AG04449 (cell line): Measurements from ENCODE around the gene GAB1.

Experiments used
- CTCF ChIA-PET: fragments of 350-600 bp; formaldehyde crosslinking; extraction: SDS; loops from one replicate; lab custom pipeline; 2021; ENCODE audit warnings: antibody characterized with exemption; lab: Yijun Ruan, JAX
- POLR2A ChIA-PET: fragments of 400-600, 350-600 bp; formaldehyde crosslinking; extraction: SDS; loops from one replicate; lab custom pipeline; 2020; ENCODE audit warnings: antibody characterized with exemption, inconsistent platforms; lab: Yijun Ruan, JAX
- DNase-seq: peaks from one replicate; pipeline ENCODE4 v3.0.0-alpha.2; 2010; ENCODE audit warnings: low read depth, low spot score
- H3K4me3 ChIP-seq: 2 replicates; pipeline ENCODE4 v1.5.1; 2011; ENCODE audit warnings: low read depth, mild to moderate bottlenecking, control low read depth, low read length
- TF ChIP-seq, protein P1 (sequence below): IDR thresholded peaks from one replicate; pipeline ENCODE4 v1.5.1; 2011; ENCODE audit warnings: mild to moderate bottlenecking, moderate library complexity, low read length, control low read depth, inconsistent platforms; ENCODE audit not compliant: insufficient read depth; ENCODE audit errors: missing control alignments

The GAB1 gene

DNA sequence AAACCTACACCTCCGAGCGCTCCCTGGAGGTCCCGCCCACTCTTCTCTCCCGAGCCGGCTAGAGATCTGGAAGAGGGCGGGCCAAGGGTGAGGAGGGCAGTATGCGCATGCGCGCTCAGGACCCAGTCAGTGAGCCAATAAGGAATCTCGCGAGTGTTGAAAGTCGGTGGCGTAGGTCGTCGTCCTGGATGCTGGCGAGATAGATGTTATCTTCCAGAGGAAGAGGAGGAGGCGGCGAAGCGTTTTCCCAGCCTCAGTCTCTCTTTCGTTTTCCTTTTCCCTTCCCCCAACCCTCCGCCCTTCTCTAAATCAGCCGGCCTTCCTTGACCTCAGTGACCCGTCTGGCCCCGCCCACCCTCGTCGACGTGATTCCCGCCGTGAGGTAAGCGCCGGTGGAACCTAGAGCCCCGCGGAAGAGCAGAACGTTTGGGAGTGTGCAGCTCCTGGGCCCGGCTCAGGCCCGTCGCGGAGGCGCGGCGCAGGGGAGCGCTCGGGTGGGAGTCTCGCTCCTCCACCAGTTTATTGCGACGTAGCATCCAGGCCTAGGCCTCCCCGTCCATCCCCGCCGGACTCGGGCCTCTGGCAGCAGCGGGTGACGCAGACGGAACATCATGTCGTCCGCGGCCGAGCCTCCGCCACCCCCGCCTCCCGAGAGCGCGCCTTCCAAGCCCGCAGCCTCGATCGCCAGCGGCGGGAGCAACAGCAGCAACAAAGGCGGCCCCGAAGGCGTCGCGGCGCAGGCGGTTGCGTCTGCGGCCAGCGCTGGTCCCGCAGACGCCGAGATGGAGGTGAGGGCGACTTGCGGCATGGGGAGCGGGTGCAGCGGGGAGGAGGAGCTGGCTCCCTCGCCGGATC lies 176.9 kb downstream of the GAB1 start, which contains the start of gene SMARCA5:
Gene SMARCA5 (plus strand): TSS at position 389 of the 855 bp plus-strand sequence. CDS start 223 bp downstream, at position 612.
- TF ChIP-seq, protein P1, sequence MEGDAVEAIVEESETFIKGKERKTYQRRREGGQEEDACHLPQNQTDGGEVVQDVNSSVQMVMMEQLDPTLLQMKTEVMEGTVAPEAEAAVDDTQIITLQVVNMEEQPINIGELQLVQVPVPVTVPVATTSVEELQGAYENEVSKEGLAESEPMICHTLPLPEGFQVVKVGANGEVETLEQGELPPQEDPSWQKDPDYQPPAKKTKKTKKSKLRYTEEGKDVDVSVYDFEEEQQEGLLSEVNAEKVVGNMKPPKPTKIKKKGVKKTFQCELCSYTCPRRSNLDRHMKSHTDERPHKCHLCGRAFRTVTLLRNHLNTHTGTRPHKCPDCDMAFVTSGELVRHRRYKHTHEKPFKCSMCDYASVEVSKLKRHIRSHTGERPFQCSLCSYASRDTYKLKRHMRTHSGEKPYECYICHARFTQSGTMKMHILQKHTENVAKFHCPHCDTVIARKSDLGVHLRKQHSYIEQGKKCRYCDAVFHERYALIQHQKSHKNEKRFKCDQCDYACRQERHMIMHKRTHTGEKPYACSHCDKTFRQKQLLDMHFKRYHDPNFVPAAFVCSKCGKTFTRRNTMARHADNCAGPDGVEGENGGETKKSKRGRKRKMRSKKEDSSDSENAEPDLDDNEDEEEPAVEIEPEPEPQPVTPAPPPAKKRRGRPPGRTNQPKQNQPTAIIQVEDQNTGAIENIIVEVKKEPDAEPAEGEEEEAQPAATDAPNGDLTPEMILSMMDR, result no peak
- CTCF ChIA-PET, result interaction anchor here (1.6 kb wide), 1 partner anchor 18 kb away, joined by 7 read pairs; no protein-coding TSS in a partner anchor
- DNase-seq, result peak; percentile 79
- POLR2A ChIA-PET, result interaction anchor here (0.6 to 1.1 kb wide), 5 partner anchors 11 to 1200 kb away, joined by 3 read pairs; no protein-coding TSS in a partner anchor
- peak within 1 kb of the TSS; percentile 91 for H3K4me3 ChIP-seq

DNA sequence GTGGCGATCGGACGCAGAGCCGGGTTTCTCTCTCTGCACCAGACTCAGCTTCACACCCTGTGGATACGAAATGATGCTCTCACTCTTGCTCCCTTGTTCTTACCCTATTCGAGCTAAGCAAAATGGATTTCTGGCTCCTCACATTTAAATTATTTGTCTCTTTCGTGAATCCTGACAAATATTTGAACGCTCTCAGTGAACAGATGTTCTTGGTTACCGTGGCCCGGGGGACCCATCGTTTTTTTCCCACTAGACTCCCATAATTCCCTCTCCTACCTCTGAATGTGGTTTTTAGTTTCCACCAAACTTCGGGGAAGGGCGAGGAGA lies 177.5 kb downstream of the GAB1 start:
- TF ChIP-seq, protein P1, result no peak
- ChIA-PET POLR2A (interaction anchor here (1.0 kb wide), 2 partner anchors 12 to 297 kb away, joined by 3 read pairs; no protein-coding TSS in a partner anchor), CTCF (interaction anchor here (1.6 kb wide), 1 partner anchor 17 kb away, joined by 7 read pairs; no protein-coding TSS in a partner anchor)
- DNase-seq, result no peak
- peak overlapping the region; percentile 91 for H3K4me3 ChIP-seq

DNA sequence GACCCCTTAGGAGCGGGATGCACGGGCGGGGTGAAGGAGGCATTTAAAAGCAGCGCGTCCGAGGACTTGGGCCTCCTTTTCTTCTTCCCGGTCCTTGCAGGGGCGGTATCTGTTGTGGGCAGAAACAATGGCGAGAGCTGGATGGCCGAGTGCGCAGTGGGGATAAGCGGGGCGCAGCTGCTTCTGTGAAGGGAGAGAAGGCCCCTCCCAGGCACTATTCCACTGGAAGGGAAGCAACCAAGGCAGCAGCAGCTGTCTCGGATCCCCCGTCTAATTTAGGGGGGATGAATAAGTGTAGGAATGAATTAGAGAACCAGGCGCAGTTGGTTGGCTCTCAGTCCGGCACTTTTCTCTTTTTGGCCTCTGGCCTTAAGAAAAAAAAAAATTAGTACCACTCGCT lies 177.8 kb downstream of the GAB1 start:
- H3K4me3 ChIP-seq, result peak overlapping the region; percentile 91
- ChIA-PET CTCF (interaction anchor here (1.5 kb wide), 1 partner anchor 17 kb away, joined by 7 read pairs; no protein-coding TSS in a partner anchor), POLR2A (interaction anchor here (1.0 kb wide), 2 partner anchors 12 to 297 kb away, joined by 3 read pairs; no protein-coding TSS in a partner anchor)
- DNase-seq, result no peak
- TF ChIP-seq, protein P1, result no peak

DNA sequence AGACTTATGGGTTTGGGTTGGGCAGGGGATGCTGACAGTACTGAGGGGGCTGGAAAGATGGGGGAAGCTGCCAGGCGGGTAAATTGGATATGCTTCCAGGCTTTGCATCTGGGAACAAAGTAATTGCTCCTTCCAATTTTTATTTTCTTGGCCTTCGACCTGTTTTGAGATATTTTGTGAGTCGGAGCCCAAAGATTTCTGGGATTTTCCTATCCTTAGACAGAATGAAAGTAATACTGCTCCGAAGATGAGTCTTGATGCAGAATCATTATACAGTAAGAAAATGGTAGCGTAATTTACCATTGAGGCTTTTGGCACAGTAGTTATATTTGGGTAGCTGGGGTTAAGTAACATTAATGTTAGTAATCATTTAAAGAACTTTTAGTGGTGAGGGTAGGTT lies 178.2 kb downstream of the GAB1 start:
- TF ChIP-seq, protein P1, result no peak
- H3K4me3 ChIP-seq, result peak overlapping the region; percentile 91
- ChIA-PET CTCF (interaction anchor here (1.5 kb wide), 1 partner anchor 17 kb away, joined by 7 read pairs; no protein-coding TSS in a partner anchor), POLR2A (interaction anchor here (1.0 kb wide), 1 partner anchor 12 kb away, joined by 3 read pairs; no protein-coding TSS in a partner anchor)
- DNase-seq, result no peak

DNA sequence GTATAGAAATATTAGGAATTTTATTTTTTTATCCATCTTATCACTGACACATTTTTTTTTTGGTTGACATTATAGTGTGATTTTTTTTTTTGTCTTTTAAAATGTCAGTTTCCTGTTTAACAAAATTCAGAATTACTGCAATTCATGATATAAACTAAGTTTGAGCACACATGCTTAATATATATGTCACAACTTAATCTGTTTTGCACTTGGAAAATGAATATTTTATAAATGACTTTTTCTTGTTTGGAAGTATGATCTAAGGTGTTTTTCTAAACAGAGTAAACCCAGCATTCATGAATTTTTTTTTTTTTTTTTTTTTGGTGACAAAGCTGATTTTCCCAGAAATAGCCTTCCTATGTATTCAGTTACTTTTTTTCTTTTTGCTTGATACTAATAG lies 179.2 kb downstream of the GAB1 start:
- no peak overlapping the region for H3K4me3 ChIP-seq
- no peak for DNase-seq
- POLR2A ChIA-PET, result no interaction called here
- TF ChIP-seq, protein P1, result no peak
- CTCF ChIA-PET, result interaction anchor here (1.5 kb wide), 1 partner anchor 16 kb away, joined by 7 read pairs; no protein-coding TSS in a partner anchor

DNA sequence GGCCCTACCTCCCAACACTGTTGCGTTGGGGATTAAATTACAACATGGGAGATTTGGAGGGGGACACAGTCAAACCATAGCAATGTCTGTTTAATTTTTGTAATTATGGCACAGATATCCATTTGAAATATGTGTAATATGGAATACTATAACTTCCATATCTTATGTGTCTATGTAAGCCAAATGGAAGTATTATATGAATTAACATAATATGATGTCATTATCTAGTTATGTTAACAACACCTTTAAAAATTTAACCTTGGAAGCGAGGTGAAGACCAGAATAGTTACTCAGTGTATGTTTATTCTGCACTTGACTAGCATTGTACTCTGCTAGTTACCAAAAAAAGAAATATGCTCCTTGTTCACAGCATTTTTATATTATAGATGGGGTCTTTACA lies 181.1 kb downstream of the GAB1 start:
- DNase-seq, result no peak
- TF ChIP-seq, protein P1, result no peak
- POLR2A ChIA-PET, result no interaction called here
- no peak overlapping the region for H3K4me3 ChIP-seq
- CTCF ChIA-PET, result interaction anchor here (1.6 kb wide), 1 partner anchor 13 kb away, joined by 14 read pairs; no protein-coding TSS in a partner anchor
